Trophoblast cell (in vitro differentiated cells and primary cell): Measurements from ENCODE around the gene ORAI2.

Source experiments
- DNase-seq, 2 donors: peaks; one replicate each; pipeline ENCODE4 v3.0.0-alpha.2; 2016
- H2AFZ ChIP-seq: 2 replicates; pipeline ENCODE4 v1.6.1; 2013; ENCODE audit warnings: low read length, moderate library complexity, mild to moderate bottlenecking; ENCODE audit not compliant: insufficient read depth, poor library complexity
- H2AK5ac ChIP-seq: 2 replicates; pipeline ENCODE4 v1.6.1; 2013; ENCODE audit warnings: mild to moderate bottlenecking, low read length
- H2BK120ac ChIP-seq: 2 replicates; pipeline ENCODE4 v1.6.1; 2013; ENCODE audit warnings: low read length, mild to moderate bottlenecking, moderate library complexity; ENCODE audit not compliant: insufficient read depth, poor library complexity
- H2BK12ac ChIP-seq: 2 replicates; pipeline ENCODE4 v1.6.1; 2013; ENCODE audit warnings: mild to moderate bottlenecking, low read length, moderate library complexity
- H2BK5ac ChIP-seq: 2 replicates; pipeline ENCODE4 v1.6.1; 2013; ENCODE audit warnings: low read length, low read depth, moderate library complexity, mild to moderate bottlenecking; ENCODE audit not compliant: poor library complexity
- H3K14ac ChIP-seq: 2 replicates; pipeline ENCODE4 v1.6.1; 2013; ENCODE audit warnings: mild to moderate bottlenecking, low read length
- H3K18ac ChIP-seq: 2 replicates; pipeline ENCODE4 v1.6.1; 2013; ENCODE audit warnings: mild to moderate bottlenecking, low read length
- H3K23ac ChIP-seq: 2 replicates; pipeline ENCODE4 v1.6.1; 2013; ENCODE audit warnings: low read length
- H3K27ac ChIP-seq: 2 replicates; pipeline ENCODE4 v1.5.1; 2013; ENCODE audit warnings: low read depth, mild to moderate bottlenecking, inconsistent platforms, low read length, moderate library complexity
- H3K27me3 ChIP-seq: 2 replicates; pipeline ENCODE4 v1.6.1; 2013; ENCODE audit warnings: inconsistent platforms, mild to moderate bottlenecking, low read length, moderate library complexity; ENCODE audit not compliant: insufficient read depth
- H3K36me3 ChIP-seq, 2 experiments: 1 replicate in 1 of 2; 2 replicates in 1 of 2; pipeline ENCODE4 v1.6.1; 2013; ENCODE audit warnings: low read length in 2 of 2, mild to moderate bottlenecking in 2 of 2, moderate library complexity in 1 of 2; ENCODE audit not compliant: insufficient read depth in 2 of 2, control insufficient read depth in 1 of 2
- H3K4ac ChIP-seq: 2 replicates; pipeline ENCODE4 v1.6.1; 2013; ENCODE audit warnings: low read depth, mild to moderate bottlenecking, low read length, moderate library complexity
- H3K4me1 ChIP-seq, 2 experiments: 1 replicate in 1 of 2; 2 replicates in 1 of 2; pipeline ENCODE4 v1.6.1; 2013; ENCODE audit warnings: low read length in 2 of 2, mild to moderate bottlenecking in 2 of 2, moderate library complexity in 1 of 2; ENCODE audit not compliant: insufficient read depth in 2 of 2, control insufficient read depth in 1 of 2
- H3K4me2 ChIP-seq: 2 replicates; pipeline ENCODE4 v1.6.1; 2013; ENCODE audit warnings: inconsistent platforms, mild to moderate bottlenecking, low read length, moderate library complexity
- H3K4me3 ChIP-seq: 2 replicates; pipeline ENCODE4 v1.5.1; 2013; ENCODE audit warnings: mild to moderate bottlenecking, low read depth, low read length, inconsistent platforms
- H3K79me1 ChIP-seq: one replicate; pipeline ENCODE4 v1.6.1; 2013; ENCODE audit warnings: low read length
- H3K79me2 ChIP-seq: 2 replicates; pipeline ENCODE4 v1.6.1; 2013; ENCODE audit warnings: low read length, mild to moderate bottlenecking; ENCODE audit not compliant: control insufficient read depth, insufficient read depth, poor library complexity
- H3K9ac ChIP-seq: 2 replicates; pipeline ENCODE4 v1.6.1; 2013; ENCODE audit warnings: mild to moderate bottlenecking, low read length
- H3K9me3 ChIP-seq: 2 replicates; pipeline ENCODE4 v1.6.1; 2013; ENCODE audit warnings: low read depth, mild to moderate bottlenecking, control low read depth, inconsistent platforms, low read length; ENCODE audit not compliant: insufficient read depth
- H4K12ac ChIP-seq: 2 replicates; pipeline ENCODE4 v1.6.1; 2013; ENCODE audit warnings: low read depth, mild to moderate bottlenecking, low read length, moderate library complexity
- H4K8ac ChIP-seq: 2 replicates; pipeline ENCODE4 v1.6.1; 2013; ENCODE audit warnings: low read depth, mild to moderate bottlenecking, low read length, moderate library complexity
- H4K91ac ChIP-seq: one replicate; pipeline ENCODE4 v1.6.1; 2013; ENCODE audit warnings: low read depth, mild to moderate bottlenecking, low read length, moderate library complexity
- WGBS: extraction: QIAGEN DNeasy Blood & Tissue Kit; methylation state at CpG from one replicate; pipeline ENCODE4 v1.1.7; 2013; ENCODE audit warnings: missing lambda C conversion rate; ENCODE audit not compliant: insufficient read length, insufficient coverage; ENCODE audit errors: extremely low coverage; 5-methylcytosine and 5-hydroxymethylcytosine counted together

The ORAI2 gene

DNA sequence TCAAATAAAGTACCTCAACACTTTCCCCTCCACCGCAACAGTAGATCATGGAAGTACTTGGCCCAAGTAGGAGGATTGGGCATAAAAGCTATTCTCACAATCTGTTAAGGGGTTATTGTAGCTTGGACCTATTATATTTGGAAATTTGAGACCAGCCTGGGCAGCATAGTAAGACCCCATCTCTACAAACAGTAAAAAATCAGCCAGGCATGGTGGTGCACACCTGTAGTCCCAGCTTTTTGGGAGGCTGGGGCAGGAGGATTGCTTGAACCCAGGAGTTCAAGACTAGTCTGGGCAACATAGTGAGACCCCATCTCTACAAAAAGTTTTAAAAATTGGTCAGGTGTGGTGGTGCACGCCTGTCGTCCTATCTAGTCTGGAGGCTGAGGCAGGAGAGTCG, 24.0 kb upstream of the ORAI2 start:
- Histone ChIP-seq H3K36me3 (peaks cover 57 to 66% of the 10 kb centered on the region in 2 experiments), H3K14ac (no peak overlapping the region), H3K4ac (no peak overlapping the region), H3K9me3 (peaks cover 5% of the 10 kb centered on the region), H2AFZ (no peak overlapping the region), H4K8ac (no peak overlapping the region), H3K27me3 (no peaks in the 10 kb centered on the region), H3K4me3 (no peak overlapping the region), H2AK5ac (no peak overlapping the region), H3K23ac (no peak overlapping the region), H3K4me2 (no peak overlapping the region), H3K4me1 (no peaks in the 10 kb centered on the region), H3K18ac (no peak overlapping the region), H4K91ac (no peak overlapping the region), H2BK5ac (no peak overlapping the region), H3K27ac (no peak overlapping the region), H3K79me1 (no peaks in the 10 kb centered on the region), H3K9ac (no peak overlapping the region), H2BK120ac (no peak overlapping the region), H3K79me2 (no peaks in the 10 kb centered on the region), H2BK12ac (no peak overlapping the region), H4K12ac (no peak overlapping the region)
- DNase-seq, result no peak
- WGBS, result no CpG with 5 or more reads among the region's 4 CpGs

GRCh38 chr7:102410123-102410522, 23.3 kb upstream of the ORAI2 start:
- WGBS, result no CpG with 5 or more reads among the region's 6 CpGs
- H3K27ac ChIP-seq, result no peak overlapping the region
- no peaks in the 10 kb centered on the region for H3K79me2 ChIP-seq

GRCh38 chr7:102410918-102411317, 22.5 kb upstream of the ORAI2 start:
- H2BK5ac ChIP-seq, result no peak overlapping the region
- no CpG with 5 or more reads among the region's 5 CpGs for WGBS
- H3K27me3 ChIP-seq, result no peaks in the 10 kb centered on the region
- H2BK120ac ChIP-seq, result no peak overlapping the region
- H3K23ac ChIP-seq, result no peak overlapping the region
- H3K18ac ChIP-seq, result no peak overlapping the region
- no peak overlapping the region for H3K27ac ChIP-seq
- no peak for DNase-seq
- no peak overlapping the region for H4K8ac ChIP-seq
- no peaks in the 10 kb centered on the region for H3K79me2 ChIP-seq
- no peaks in the 10 kb centered on the region for H3K4me1 ChIP-seq
- H3K9ac ChIP-seq, result no peak overlapping the region
- no peak overlapping the region for H3K4me3 ChIP-seq
- no peak overlapping the region for H3K14ac ChIP-seq
- no peak overlapping the region for H2BK12ac ChIP-seq
- no peak overlapping the region for H4K12ac ChIP-seq
- no peak overlapping the region for H2AFZ ChIP-seq
- H3K79me1 ChIP-seq, result no peaks in the 10 kb centered on the region
- no peak overlapping the region for H4K91ac ChIP-seq
- no peak overlapping the region for H3K4me2 ChIP-seq
- peaks cover 61 to 69% of the 10 kb centered on the region in 2 experiments for H3K36me3 ChIP-seq
- H3K9me3 ChIP-seq, result peaks cover 6% of the 10 kb centered on the region
- H2AK5ac ChIP-seq, result no peak overlapping the region
- no peak overlapping the region for H3K4ac ChIP-seq

More at GRCh38 chr7:102410123-102410522, 23.3 kb upstream of the ORAI2 start:
- no peak overlapping the region for H2BK120ac ChIP-seq
- H3K14ac ChIP-seq, result no peak overlapping the region
- no peak overlapping the region for H2AFZ ChIP-seq
- no peaks in the 10 kb centered on the region for H3K79me1 ChIP-seq
- no peak overlapping the region for H3K4ac ChIP-seq
- no peak overlapping the region for H4K12ac ChIP-seq
- no peak overlapping the region for H2AK5ac ChIP-seq
- no peaks in the 10 kb centered on the region for H3K4me1 ChIP-seq
- H4K91ac ChIP-seq, result no peak overlapping the region
- no peak overlapping the region for H3K18ac ChIP-seq
- peaks cover 5% of the 10 kb centered on the region for H3K9me3 ChIP-seq
- no peak overlapping the region for H2BK12ac ChIP-seq
- no peak for DNase-seq
- H3K4me3 ChIP-seq, result no peak overlapping the region
- no peak overlapping the region for H4K8ac ChIP-seq
- no peak overlapping the region for H3K9ac ChIP-seq
- H3K27me3 ChIP-seq, result no peaks in the 10 kb centered on the region
- H2BK5ac ChIP-seq, result no peak overlapping the region
- H3K4me2 ChIP-seq, result no peak overlapping the region
- H3K36me3 ChIP-seq, result peaks cover 60 to 71% of the 10 kb centered on the region in 2 experiments
- H3K23ac ChIP-seq, result no peak overlapping the region

- no peak overlapping the region for H2AK5ac ChIP-seq
- H3K4me2 ChIP-seq, result no peak overlapping the region
- no peak overlapping the region for H2BK12ac ChIP-seq
- H3K14ac ChIP-seq, result no peak overlapping the region
- H3K4me1 ChIP-seq, result no peaks in the 10 kb centered on the region
- H3K9me3 ChIP-seq, result peaks cover 6% of the 10 kb centered on the region
- H3K79me1 ChIP-seq, result no peaks in the 10 kb centered on the region
- H2AFZ ChIP-seq, result no peak overlapping the region
- peaks cover 58 to 67% of the 10 kb centered on the region in 2 experiments for H3K36me3 ChIP-seq
- H3K27me3 ChIP-seq, result no peaks in the 10 kb centered on the region
- H3K4me3 ChIP-seq, result no peak overlapping the region
- no peak overlapping the region for H3K18ac ChIP-seq
- no peak overlapping the region for H4K12ac ChIP-seq
- H3K23ac ChIP-seq, result no peak overlapping the region
- no peak overlapping the region for H3K9ac ChIP-seq
- peak in 1 of 2 donors; percentile 31 for DNase-seq
- WGBS, result no CpG with 5 or more reads among the region's 6 CpGs
- no peak overlapping the region for H3K27ac ChIP-seq
- H3K79me2 ChIP-seq, result no peaks in the 10 kb centered on the region
- H4K91ac ChIP-seq, result no peak overlapping the region
- no peak overlapping the region for H4K8ac ChIP-seq
- no peak overlapping the region for H3K4ac ChIP-seq
- H2BK5ac ChIP-seq, result no peak overlapping the region
- H2BK120ac ChIP-seq, result no peak overlapping the region
These were observed 20.8 kb upstream of the ORAI2 start for GRCh38 chr7:102412548-102412947.
